DMS153 treated with DMSO at 0.1 percent for 48 hours (cell line): ENCODE data around the gene KIAA2012.

Experiments
- DNase-seq: peaks from one replicate; lab custom pipeline; 2025; ENCODE audit not compliant: unreplicated experiment; lab: John Stamatoyannopoulos, UW

The KIAA2012 gene

DNA sequence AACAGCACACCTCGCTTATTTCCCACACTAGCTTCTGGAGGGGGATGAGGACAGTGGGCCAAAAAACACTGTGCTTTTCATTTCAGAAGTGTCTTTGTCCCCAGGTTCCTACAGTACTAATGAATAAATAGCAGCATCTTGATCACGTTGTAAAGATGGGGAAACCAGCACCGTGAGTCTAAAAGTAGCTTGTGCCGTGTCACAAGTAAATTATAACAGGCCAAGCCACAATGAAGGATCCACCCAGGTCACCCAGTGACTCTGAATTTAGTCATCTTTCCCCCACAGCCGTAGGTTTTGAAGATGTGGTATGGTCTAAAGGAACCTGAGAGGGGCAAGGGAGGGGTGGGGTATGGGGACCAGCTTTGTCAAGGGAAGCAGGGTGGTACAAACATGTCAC lies 30.6 kb upstream of the KIAA2012 start:
- no peak for DNase-seq

DNA sequence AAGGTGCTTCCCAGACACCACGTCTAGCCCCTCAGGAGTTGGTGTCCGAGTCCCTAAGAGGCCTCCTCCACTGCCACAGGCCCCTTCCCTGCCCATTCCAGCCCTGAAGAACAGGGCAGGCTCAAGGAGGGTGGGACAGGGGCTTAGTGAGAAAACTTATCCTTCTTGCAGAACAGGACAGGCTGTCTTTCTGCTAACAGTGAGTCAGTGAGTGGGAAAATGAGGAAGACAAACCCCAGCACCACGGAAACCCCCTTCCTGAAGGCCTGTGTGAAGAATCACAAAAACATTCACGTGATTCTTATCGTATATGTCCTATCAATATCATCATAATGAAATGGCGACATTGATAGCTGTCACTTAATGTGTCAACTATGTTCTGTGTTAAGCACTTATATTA lies 29.6 kb upstream of the KIAA2012 start:
- no peak for DNase-seq

DNA sequence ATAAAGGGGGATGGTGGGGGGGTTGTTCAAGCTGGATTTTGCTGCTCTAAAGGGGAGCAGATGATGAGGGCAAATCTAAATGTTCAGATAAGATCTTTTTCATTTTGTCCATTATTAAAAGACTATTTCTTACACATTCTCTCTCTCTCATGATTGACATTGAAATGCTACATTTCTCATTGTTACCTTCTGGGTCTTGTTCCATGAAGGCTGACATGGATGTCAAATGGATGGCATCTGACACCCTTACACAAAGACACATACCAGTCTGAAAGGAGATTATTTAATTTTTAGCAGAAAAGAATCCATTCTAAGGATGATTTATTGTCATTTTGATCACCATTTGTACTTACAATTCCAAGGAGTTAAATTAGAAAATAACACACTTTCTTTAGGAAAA lies 28.3 kb upstream of the KIAA2012 start:
- DNase-seq, result no peak

DNA sequence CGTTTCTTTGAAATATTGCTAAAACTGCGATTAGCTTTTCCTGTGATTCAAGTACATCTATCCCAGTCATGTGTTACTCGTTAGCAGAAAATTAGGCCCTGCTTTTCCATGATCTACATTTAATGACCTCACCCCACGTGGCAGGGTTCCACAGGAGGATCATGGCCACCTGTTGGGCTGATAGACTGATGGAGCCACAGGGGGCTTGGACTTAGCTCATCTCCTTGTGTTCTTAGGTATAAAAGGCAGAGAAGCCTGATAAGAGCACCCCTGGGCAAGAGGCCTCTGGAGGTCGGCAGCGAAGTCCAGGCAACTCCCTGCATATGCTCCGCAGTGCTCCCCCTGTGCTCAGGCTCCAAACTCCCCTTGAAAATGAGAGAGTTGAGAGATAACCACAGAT lies 26.5 kb upstream of the KIAA2012 start:
- no peak for DNase-seq

DNA sequence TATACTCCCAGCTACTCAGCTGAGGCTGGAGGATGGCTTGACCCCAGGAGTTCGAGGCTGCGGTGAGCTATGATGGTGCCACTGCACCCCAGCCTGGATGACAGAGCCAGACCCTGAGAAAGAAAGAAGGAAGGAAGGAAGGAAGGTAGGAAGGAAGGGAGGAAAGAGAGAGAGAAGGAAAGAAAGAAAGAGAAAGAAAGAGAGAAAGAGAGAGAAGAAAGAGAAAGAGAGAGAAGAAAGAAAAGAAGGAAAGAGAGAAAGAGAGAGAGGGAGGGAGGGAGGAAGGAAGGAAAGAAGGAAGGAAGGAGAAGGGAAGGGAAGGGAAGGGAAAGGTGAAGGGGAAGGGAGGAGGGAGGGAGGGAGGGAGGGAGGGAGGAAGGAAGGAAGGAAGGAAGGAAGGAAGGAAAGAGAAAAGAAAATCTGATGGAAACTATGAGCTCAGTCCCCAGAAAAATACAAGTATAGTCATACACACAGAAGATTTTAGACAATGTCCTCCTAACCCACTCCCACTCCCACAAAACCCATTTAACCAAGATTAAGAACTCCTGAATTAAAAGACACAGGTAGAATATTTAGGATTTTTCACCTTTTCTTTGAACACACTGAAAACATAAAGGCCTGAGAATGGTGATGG lies 23.8 kb upstream of the KIAA2012 start:
- no peak for DNase-seq

DNA sequence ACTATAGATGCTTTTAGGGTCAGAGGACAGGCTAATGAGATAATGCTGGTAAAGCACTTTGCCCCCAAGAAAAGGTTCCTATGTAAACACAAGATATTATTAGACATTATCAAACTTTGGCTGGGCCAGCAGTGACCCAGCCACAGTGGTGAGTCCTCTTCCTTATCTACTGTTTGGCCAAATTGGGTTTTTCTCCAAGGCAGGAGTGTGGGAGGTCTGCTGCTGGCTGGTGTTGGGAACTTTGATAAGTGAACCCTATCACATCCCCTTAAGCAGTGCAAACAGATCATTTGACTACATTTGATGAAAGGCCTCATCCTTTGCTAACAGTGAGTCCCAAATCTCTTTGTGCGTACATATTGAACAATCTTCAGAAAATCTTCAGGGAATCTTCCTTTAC lies 23.2 kb upstream of the KIAA2012 start:
- DNase-seq, result no peak

DNA sequence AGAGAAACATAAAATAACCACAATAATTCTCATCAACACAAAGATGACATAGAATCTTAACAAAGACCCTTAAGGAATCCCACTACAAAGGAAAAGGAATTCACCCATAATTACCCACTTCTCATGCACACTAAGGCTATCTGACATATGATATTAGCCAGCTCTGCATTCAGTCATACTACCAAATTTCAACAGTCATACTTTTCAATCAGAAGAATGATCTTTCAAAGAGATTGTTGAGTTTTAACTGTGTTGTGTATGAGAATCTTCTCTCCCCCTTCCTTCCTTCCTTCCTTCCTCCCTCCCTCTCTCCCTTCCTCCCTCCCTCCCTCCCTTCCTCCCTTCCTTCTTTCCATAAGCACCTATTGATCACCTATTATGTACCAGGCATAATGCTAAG lies 22.4 kb upstream of the KIAA2012 start:
- DNase-seq, result no peak

DNA sequence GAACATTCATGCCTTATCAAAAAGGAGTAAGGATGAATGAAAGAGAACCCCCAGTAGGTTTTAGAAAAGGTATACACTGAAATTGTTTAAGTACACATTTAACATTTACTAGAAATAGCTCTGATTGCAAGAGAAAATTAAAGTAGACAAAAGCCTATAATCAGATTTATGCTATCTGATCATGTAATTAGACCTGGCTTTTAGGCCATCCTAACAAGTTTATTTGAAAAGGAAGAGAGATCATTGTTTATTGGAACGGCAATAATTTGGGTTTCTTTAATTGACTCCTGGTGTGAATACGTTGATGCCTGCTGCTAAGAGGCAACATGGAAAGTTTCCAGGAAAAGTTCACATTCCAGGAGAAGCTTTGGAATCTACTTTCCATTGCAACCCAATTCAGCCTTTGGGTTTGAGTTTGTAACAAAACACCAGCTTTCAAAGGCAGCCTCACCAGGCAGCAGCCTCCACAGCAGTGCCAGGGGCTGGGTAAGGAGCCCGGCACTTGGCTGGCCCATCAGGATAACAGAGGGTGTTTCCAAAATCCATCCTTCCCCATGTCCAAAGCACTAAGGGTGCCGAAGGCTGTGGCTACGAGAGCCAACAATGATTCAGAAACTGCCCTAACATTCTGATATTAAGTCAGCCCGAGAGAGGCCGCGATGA lies 21.4 kb upstream of the KIAA2012 start:
- no peak for DNase-seq

DNA sequence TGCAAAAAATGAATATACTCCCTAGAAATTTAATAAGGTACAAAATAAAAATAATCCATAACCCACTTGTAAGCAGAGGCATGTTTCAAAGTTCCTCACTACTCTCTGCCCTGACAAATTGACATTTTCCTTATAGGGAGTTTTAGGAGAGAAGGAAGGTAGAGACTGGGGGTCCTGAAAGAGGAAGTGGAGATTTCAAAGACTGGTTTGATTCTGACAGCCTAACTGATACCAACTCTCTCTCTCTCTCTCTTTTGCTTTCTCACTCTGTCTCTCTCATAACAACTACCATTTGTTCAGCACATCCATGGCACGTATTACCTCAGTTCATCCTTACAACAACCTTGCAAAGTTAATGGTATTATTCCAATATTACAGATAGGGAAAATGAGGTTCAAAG lies 20.8 kb upstream of the KIAA2012 start:
- DNase-seq, result no peak

DNA sequence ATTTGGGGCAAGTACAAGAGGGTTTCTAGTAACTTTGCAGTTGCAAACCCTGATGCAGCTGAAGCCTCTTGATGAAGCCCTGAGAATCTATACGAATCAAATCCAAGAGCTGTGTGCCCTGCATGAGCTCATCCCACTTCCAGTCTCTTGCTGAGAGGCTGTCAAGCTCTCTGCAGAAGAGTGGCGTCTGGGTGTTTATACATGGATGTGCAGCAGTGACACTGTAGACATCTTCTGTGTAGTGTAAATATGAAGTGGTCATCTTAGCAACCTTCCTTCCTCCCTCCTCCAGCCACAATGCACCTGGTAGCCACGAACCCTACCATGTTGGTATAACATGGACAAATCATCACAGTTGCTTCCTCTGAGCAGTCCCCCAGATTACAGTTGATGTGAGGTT lies 18.4 kb upstream of the KIAA2012 start:
- DNase-seq, result no peak

DNA sequence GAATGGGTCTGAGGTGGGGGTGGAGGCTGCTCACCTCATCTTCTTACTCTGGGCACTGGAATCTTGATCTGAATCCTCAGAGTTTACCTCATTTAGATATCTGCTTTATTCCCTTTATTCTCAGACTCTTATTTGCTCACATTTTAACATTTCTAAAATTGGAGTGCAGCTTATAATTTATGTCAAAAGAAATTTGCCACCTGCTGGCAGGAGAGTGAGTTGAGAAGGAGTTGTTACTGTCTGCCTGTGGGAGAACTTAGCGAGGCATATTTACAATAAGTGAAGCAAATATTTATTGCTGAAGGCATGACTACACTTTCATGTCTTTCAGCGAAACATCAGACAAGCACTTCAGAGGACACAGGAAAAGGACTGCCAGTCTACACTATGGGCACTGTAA lies 16.4 kb upstream of the KIAA2012 start:
- DNase-seq, result no peak

DNA sequence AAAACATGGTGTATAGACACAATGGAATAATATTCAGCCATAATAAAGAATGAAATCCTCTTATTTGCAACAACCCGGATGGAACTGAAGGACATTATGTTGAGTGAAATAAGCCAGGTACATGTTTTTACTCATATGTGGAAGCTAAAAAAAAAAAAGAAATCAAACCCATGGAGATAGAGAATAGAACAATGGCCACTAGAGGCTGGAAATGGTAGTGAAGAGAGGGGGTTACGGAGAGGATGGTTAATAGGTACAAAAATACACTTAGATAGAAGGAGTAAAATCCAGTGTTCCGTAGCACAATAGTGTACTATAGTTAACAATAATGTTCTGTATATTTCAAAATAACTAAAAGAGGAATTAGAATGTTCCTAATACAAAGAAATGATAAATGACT lies 12.8 kb upstream of the KIAA2012 start:
- no peak for DNase-seq

DNA sequence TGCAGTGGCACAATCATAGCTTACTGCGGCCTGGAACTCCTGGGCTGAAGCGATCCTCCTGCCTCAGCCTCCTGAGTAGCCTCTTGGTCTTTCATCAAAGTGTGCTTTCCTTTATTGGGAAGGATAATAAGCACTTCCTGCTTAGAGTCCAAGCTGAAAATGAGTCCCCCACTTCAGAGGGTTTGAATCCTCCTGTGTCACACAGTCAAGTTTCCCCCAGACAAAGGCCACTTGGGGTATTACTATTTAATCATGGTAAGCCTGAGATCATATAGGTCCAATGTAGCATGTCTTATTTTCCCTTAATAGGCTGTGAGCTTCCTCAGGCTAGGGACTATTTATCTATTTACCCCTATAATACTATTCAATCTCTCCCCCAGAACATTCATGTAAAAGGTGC lies 11.4 kb upstream of the KIAA2012 start:
- DNase-seq, result no peak

DNA sequence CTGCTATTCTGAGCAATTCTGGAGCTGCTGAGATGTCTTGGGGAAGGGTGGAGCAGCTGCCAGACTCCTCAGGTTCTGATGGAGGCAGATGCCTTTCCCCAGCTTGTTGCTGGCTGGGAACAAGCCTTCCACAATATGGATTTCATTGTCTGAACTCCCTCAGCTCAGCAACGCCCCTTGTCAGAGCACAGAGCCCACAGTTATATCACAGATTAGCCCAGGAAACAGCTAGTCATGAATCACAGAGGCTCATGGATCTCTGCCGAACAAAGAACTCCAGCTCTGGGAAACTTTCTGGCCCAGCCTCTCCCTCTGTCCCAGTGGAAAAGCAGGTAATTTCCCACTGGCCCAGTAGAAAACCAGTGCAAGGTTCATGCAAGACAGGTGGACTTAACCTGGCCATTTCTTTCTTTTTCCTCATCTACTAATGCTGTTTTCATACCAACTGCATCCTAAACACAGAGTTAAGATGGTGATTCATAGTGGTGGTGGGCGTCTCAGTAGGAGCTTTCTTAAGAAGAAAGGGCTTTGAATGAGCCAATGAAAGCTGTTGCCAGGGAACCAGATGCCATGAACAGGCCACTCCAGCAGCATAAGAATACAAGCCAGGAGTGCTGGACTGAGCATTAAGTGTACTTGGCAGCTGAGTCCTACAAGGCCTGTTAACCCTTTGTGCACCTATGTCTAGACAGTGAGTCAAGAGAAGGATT lies 8.7 kb upstream of the KIAA2012 start:
- DNase-seq, result no peak

DNA sequence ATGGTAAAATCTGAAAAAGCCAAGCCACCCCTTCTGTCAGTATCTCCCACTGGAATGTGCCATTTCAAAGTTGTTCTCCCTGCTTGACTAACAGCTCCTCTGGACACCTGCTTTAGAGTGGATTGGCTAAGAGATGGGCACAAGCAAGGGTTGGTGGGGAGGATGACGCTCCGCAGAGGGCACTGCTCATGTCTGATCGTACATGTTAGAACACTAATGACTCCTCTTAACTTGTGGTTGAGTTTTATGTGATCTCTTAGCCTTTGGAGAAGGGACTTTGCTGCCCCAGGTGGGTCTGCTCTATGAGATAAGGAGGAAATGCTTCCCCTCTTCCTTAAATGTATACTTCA lies 8.2 kb upstream of the KIAA2012 start:
- no peak for DNase-seq

DNA sequence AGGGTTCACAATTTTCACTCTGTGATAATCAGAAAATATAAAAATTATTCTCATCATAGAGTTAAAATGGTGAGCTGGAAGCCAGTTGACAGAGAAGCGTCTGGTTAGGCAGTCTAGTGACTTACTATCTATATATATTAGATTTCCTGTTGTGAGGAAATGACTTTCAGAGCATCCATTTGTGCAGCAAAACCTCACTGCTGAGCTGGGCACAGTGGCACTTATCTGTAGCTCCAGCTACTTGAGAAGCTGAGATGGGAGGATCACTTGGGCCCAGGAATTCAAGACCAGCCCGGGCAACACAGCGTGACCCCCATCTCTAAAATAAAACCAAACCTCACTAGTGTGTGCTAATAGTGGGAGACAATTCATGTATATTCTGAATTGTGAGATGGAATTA lies 7.2 kb upstream of the KIAA2012 start:
- no peak for DNase-seq

DNA sequence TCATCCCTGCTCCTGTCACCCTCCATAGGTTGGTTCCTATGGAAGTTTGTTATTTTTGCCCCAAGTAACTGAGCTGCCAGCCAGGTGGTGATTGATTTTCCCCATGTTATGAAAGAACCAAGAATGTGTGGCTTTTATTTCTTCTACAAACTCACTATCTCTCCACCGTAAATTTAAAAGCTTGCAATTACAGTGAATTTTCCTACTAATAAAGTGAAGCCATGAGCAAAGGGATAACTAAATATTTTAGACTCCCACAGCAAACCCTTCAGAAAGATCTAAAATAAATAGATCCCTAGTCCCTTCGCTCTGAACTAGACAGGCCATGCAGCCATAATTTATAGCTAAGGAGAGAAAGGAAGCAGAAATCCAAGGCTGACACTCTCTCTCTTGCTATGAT lies 6.2 kb upstream of the KIAA2012 start:
- no peak for DNase-seq

DNA sequence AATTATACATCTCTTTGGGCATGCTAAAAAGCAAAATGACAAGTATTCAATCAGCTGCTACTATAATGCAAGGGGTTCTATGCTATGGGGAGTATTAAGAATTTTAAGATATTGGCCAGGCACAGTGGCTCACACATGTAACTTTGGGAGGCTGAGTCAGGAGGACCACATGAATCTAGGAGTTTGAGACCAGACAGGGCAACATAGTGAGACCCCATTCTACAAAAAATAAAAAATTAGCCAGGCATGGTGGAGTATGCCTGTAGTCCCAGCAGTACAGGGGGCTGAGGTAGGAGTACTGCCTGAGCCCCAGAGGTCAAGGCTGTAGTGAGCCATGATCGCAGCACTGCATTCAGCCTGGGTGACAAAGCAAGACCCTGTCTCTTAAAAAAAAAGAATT lies 5.5 kb upstream of the KIAA2012 start:
- DNase-seq, result no peak

DNA sequence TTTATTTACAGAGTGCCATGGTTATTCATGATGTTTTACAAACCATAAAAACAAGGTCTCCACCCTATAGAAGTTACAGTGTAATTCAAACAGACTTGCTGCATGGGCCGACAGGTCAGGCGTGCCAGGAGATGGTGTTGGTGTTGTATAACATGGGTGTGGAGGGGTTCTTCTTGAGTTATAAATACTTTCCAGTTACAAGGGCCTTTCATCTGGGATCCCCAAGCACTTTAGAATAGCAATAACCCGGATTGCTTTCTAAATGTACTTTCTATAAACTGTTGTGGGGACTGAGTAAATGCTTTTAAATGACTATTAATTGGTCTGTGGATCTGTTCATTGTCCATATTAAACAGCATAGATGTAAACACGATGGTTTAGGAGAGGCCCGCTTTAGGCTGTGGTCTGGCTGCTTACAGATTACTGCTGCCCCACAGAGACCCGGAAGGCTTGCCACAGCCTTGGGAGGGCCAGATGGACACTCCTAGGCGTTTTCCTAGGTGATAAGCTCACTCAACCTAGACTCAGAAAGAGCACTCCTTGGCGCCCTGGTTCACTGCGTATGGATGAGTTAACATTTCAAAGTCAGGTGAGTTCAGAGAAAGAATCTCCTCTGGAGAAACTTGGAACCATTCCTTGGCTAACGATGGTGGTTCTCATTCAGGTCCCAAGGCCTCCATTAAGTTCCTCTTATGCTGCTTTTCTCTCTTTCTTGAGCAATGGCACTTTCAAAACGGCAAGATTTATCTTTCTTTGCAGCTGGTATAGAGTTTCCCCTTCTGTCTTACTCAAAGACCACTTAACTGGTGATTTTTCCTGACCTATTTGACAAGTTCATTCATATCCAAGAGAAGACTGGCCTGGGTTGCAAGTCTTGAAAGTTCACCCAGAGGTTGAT lies 3.6 kb upstream of the KIAA2012 start:
- no peak for DNase-seq

DNA sequence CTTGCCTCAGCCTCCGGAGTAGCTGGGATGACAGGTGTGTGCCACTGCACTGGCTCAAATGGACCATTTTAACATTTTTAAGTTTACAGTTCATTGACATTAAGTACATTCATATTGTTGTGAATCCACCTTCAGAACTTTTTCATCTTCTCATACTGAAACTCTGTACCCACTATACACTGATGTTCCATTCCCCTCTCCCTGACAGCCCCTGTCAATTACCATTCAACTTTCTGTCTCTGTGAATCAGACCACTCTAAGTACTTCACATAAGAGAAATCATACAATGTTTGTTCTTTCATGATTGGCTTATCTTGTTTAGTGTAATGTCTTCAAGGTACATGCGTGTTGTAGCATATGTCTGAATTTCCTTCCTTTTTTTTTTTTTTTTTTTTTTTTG lies 1.9 kb upstream of the KIAA2012 start:
- no peak for DNase-seq

DNA sequence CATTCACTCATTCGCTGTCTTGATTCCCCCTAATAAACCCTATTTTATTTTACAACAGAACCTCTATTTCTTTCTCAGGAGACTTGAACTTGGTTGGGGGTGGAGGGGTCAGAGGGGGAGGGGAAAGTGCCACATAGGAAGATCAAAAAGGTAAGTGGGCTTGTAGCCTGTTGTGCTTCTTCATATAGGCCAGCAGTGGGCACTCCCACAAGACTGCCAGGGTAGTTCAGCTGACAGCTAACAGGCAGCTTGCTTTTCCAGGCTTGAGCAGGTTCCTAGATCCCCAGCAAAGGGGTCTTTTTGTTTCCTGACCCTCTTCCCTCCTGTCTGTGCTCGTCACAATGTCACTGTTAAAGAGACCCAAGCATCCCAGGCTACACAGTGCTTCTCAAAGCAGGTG lies 829 bp upstream of the KIAA2012 start:
- DNase-seq, result no peak

DNA sequence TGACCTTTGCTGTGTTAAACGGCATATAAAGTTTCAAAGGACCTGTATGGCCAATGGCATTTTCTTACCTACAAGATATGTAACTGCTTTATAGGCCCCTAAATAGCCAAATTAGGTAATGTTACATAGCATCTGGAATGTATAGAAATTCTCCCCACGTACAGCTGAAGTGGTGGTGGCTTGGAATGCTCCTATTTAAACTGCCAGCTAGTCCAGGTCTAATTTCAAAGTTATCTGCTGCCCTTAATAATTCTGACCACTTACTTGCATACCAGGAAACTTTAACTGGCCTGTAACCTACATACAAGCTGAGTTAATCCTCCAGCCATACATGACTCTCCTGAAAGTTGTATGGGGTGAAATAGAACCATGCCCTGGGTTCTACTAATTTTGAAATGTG lies 1.3 kb downstream of the KIAA2012 start:
- no peak for DNase-seq
